CD14-positive monocyte (primary cell): Measurements from ENCODE around the gene TRAF1. TPM values are rescaled to one million over a fixed set of nuclear protein-coding genes. Genes with fewer than 3 reads are reported as not detected.

Experiments used
- DNase-seq, 3 donors: peaks; one replicate each; pipeline ENCODE4 v3.0.0-alpha.2; 2011 to 2022
- H2AFZ ChIP-seq: 2 replicates; pipeline ENCODE4 v1.6.0; 2012; ENCODE audit warnings: mild to moderate bottlenecking, low read depth, low read length, inconsistent platforms; ENCODE audit not compliant: insufficient read depth, poor library complexity, severe bottlenecking
- H3K27ac ChIP-seq, 2 donors: 1 replicate in 1 of 2; 2 replicates in 1 of 2; pipeline ENCODE4 v1.5.1; 2012 to 2013; ENCODE audit warnings: low read length in 2 of 2, control low read depth in 1 of 2, inconsistent platforms in 1 of 2, low read depth in 1 of 2, mild to moderate bottlenecking in 1 of 2
- H3K27me3 ChIP-seq, 2 donors: one replicate each; pipeline versions ENCODE4 v1.6.0 to v1.6.1; 2011 to 2013; ENCODE audit warnings: low read length in 2 of 2; ENCODE audit not compliant: control insufficient read depth in 2 of 2, insufficient read depth in 2 of 2
- H3K36me3 ChIP-seq, 2 donors: replicated peaks in 1 of 2; 1 replicate in 1 of 2; 2 replicates in 1 of 2; pipeline versions ENCODE4 v1.5.1 to v1.6.1; 2012 to 2013; ENCODE audit warnings: low read length in 2 of 2, control low read depth in 1 of 2, inconsistent platforms in 1 of 2, mild to moderate bottlenecking in 1 of 2; ENCODE audit not compliant: insufficient read depth in 2 of 2, control insufficient read depth in 1 of 2
- H3K4me1 ChIP-seq, 2 donors: 1 replicate in 1 of 2; 2 replicates in 1 of 2; pipeline versions ENCODE4 v1.5.1 to v1.6.1; 2012 to 2013; ENCODE audit warnings: low read length in 2 of 2, control low read depth in 1 of 2, inconsistent platforms in 1 of 2, mild to moderate bottlenecking in 1 of 2, moderate library complexity in 1 of 2; ENCODE audit not compliant: insufficient read depth in 2 of 2, control insufficient read depth in 1 of 2
- H3K4me2 ChIP-seq: replicated peaks from 2 replicates; pipeline ENCODE3; 2012; ENCODE audit warnings: low read length, moderate library complexity, mild to moderate bottlenecking; ENCODE audit not compliant: poor library complexity, severe bottlenecking; ENCODE audit errors: extremely low read depth
- H3K4me3 ChIP-seq, 3 experiments: fragments of 200-600 bp in 1 of 3; sonication (generic) in 1 of 3; replicated peaks in 1 of 3; 1 replicate in 2 of 3; 2 replicates in 1 of 3; pipeline ENCODE4 v1.5.1; 2011 to 2013; ENCODE audit warnings: low read length in 3 of 3, mild to moderate bottlenecking in 3 of 3, control low read depth in 2 of 3, low read depth in 2 of 3, inconsistent platforms in 1 of 3, moderate library complexity in 1 of 3
- H3K79me2 ChIP-seq: 2 replicates; pipeline ENCODE4 v1.6.0; 2012; ENCODE audit warnings: mild to moderate bottlenecking, control low read depth, inconsistent platforms, low read length, moderate library complexity; ENCODE audit not compliant: insufficient read depth
- H3K9ac ChIP-seq: 2 replicates; pipeline ENCODE4 v1.6.0; 2017; ENCODE audit warnings: low read length, mild to moderate bottlenecking; ENCODE audit not compliant: insufficient read depth, poor library complexity, severe bottlenecking
- H3K9me3 ChIP-seq, 2 donors: replicated peaks in 1 of 2; 1 replicate in 1 of 2; 2 replicates in 1 of 2; pipeline versions ENCODE4 v1.5.1 to v1.6.1; 2012 to 2013; ENCODE audit warnings: low read length in 2 of 2, control low read depth in 1 of 2; ENCODE audit not compliant: control insufficient read depth in 1 of 2, insufficient read depth in 1 of 2
- H4K20me1 ChIP-seq: 2 replicates; pipeline ENCODE4 v1.6.0; 2012; ENCODE audit warnings: mild to moderate bottlenecking, low read length, control low read depth, moderate library complexity; ENCODE audit not compliant: insufficient read depth
- H3K27ac Mint-ChIP-seq, 7 donors: one replicate each; pipeline ENCODE4 v1.8.0; 2020; ENCODE audit warnings: mild to moderate bottlenecking in 7 of 7, mixed read lengths in 7 of 7, moderate library complexity in 6 of 7, inconsistent platforms in 2 of 7
- H3K27me3 Mint-ChIP-seq, 3 donors: one replicate each; pipeline ENCODE4 v1.8.0; 2021 to 2022; ENCODE audit warnings: low read depth in 3 of 3, mild to moderate bottlenecking in 3 of 3, mixed read lengths in 3 of 3, moderate library complexity in 3 of 3, inconsistent platforms in 1 of 3
- H3K36me3 Mint-ChIP-seq, 2 donors: one replicate each; pipeline ENCODE4 v1.8.0; 2020; ENCODE audit warnings: mixed read lengths in 2 of 2, inconsistent platforms in 1 of 2, mild to moderate bottlenecking in 1 of 2
- H3K4me1 Mint-ChIP-seq: one replicate; pipeline ENCODE4 v1.8.0; 2020; ENCODE audit warnings: mild to moderate bottlenecking, mixed read lengths
- H3K4me3 Mint-ChIP-seq, 2 donors: one replicate each; pipeline ENCODE4 v1.8.0; 2020; ENCODE audit warnings: mild to moderate bottlenecking in 2 of 2, mixed read lengths in 2 of 2, moderate library complexity in 1 of 2
- H3K9me3 Mint-ChIP-seq, 7 donors: one replicate each; pipeline ENCODE4 v1.8.0; 2020 to 2022; ENCODE audit warnings: mixed read lengths in 7 of 7, mild to moderate bottlenecking in 6 of 7, moderate library complexity in 6 of 7, inconsistent platforms in 2 of 7
- WGBS: methylation state at CpG from one replicate; pipeline ENCODE4 v1.1.5; 2013; ENCODE audit warnings: missing lambda C conversion rate; ENCODE audit not compliant: insufficient coverage; 5-methylcytosine and 5-hydroxymethylcytosine counted together
- intact Hi-C, 2 donors: fragments of 100-400 bp; cut with micrococcal nuclease; formaldehyde crosslinking; loops; one replicate each; pipeline versions ENCODE4 v1.15.0 to v1.15.1; 2023
- polyA plus RNA-seq, 3 donors: library from polyadenylated mRNA; depleted of rRNA in 1 of 3; unstranded in 2 of 3; stranded (reverse) in 1 of 3; fragments of 300-500 nt in 2 of 3; fragments of >200 nt in 1 of 3; fragmentation: Illumina TruSeq in 2 of 3; gene quantifications; 1 replicate in 2 of 3; 2 replicates in 1 of 3; pipeline ENCODE4 v1.2.3, GENCODE V29; 2012 to 2021
- TF ChIP-seq, protein P1 (sequence below): fragments of 200-600 bp; IDR thresholded peaks from one replicate; pipeline ENCODE4 v1.8.0; 2022; ENCODE audit warnings: antibody characterized with exemption, mild to moderate bottlenecking

The TRAF1 gene
- polyA plus RNA-seq, 3 donors = 0.15 to 22.8 (median 0.74) TPM

DNA sequence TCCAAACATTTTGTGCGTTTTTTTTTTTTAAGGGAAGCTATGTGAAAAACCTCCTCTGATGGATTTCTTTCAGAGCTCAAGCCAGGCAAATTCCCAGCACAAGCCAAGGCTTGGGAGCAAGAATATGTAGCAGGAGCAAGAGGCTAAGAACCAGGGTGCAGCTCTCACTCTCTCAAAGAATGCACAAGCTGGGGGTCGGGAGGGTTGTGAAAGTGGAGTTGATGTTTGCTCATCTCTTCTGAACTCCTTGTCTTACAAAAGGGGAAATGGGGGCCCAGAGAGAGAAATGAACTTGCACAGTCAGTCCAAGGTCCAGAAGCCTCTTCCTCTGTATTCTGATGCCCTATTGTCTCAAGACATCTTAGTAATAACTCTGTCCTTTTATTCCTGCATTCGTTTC lies 7.7 kb upstream of the TRAF1 start:
- H3K9ac ChIP-seq = peak overlapping the region; percentile 50
- H3K4me2 ChIP-seq = peak overlapping the region; percentile 57
- H2AFZ ChIP-seq = no peak overlapping the region
- H3K4me1 ChIP-seq = peaks cover 67 to 75% of the 10 kb centered on the region in 2 donors
- 0% methylated on average over 2 of the region's 3 CpGs for WGBS
- peak overlapping the region; percentile 78 to 90 for H3K27ac ChIP-seq
- H3K27me3 Mint-ChIP-seq = peaks cover 0 to 3% (median 0%) of the 10 kb centered on the region in 3 donors
- no peaks in the 10 kb centered on the region for H4K20me1 ChIP-seq
- H3K9me3 ChIP-seq = no peaks in the 10 kb centered on the region
- peak; percentile 73 to 89 (median 81) for DNase-seq
- peak overlapping the region in 1 of 3 experiments; percentile 44 for H3K4me3 ChIP-seq
- H3K36me3 ChIP-seq = no peaks in the 10 kb centered on the region
- H3K4me3 Mint-ChIP-seq = peak overlapping the region; percentile 31 to 75
- no peaks in the 10 kb centered on the region for H3K27me3 ChIP-seq
- intact Hi-C loops = loop anchor here in 1 of 2 donors (2.0 kb wide), 1 partner anchor 57 kb away; the partner anchor contains the start of gene PHF19
- H3K27ac Mint-ChIP-seq = peak overlapping the region; percentile 88 to 97 (median 94)
- no peaks in the 10 kb centered on the region for H3K9me3 Mint-ChIP-seq
- TF ChIP-seq, protein P1, sequence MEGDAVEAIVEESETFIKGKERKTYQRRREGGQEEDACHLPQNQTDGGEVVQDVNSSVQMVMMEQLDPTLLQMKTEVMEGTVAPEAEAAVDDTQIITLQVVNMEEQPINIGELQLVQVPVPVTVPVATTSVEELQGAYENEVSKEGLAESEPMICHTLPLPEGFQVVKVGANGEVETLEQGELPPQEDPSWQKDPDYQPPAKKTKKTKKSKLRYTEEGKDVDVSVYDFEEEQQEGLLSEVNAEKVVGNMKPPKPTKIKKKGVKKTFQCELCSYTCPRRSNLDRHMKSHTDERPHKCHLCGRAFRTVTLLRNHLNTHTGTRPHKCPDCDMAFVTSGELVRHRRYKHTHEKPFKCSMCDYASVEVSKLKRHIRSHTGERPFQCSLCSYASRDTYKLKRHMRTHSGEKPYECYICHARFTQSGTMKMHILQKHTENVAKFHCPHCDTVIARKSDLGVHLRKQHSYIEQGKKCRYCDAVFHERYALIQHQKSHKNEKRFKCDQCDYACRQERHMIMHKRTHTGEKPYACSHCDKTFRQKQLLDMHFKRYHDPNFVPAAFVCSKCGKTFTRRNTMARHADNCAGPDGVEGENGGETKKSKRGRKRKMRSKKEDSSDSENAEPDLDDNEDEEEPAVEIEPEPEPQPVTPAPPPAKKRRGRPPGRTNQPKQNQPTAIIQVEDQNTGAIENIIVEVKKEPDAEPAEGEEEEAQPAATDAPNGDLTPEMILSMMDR = no peak
- H3K79me2 ChIP-seq = no peaks in the 10 kb centered on the region
- peaks cover 67% of the 10 kb centered on the region for H3K4me1 Mint-ChIP-seq
- peaks cover 0 to 1% of the 10 kb centered on the region in 2 donors for H3K36me3 Mint-ChIP-seq

DNA sequence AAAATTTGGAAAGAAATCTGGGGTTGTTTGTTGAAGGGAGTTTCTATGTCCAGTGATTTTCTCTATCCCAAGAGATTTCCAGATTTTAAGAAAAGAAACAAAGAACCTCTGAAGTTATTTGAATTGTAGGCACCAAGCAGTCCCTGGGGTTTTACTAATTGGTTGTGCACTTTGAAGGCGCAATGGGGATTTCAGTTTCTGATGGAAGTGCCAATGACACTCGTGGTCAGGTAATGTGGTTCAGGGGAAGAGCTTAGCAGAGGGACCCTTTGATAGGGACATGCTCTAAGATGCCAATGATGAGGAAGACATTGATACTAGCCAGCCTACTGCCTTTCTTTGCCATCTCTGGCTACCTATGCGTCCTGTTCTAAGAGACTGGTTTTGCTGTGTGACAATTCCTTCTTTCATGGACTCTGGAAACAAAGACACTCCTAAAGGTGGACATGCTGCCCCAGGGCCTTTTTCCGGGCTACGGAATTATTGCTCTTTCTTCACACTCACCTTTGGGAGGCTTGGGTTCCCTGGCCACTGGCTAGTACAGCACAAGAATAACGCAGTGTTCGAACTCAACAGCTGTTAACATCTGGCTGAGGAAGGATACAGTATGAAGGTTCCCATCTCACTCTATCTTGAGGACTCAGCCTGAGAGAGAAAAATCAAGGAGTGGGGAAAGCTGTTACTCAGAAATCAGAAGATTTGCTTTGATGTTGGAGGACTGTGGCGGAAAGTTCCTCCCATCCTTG lies 6.9 kb upstream of the TRAF1 start:
- 73% methylated on average over 3 of the region's 8 CpGs for WGBS
- H2AFZ ChIP-seq = no peak overlapping the region
- no peak for DNase-seq

More for the DNA sequence above, 6.9 kb upstream of the TRAF1 start:
- Histone ChIP-seq H3K79me2 (peaks cover 2% of the 10 kb centered on the region), H4K20me1 (no peaks in the 10 kb centered on the region), H3K4me2 (peak overlapping the region; percentile 57), H3K9me3 (no peaks in the 10 kb centered on the region), H3K4me3 (peak overlapping the region in 1 of 3 experiments; percentile 44), H3K9ac (peak overlapping the region; percentile 23), H3K27me3 (no peaks in the 10 kb centered on the region), H3K27ac (peak overlapping the region; percentile 78 to 90), H3K36me3 (no peaks in the 10 kb centered on the region), H3K4me1 (peaks cover 71 to 83% of the 10 kb centered on the region in 2 donors)
- Mint-ChIP-seq H3K36me3 (peaks cover 0 to 1% of the 10 kb centered on the region in 2 donors), H3K27ac (peak overlapping the region; percentile 88 to 97 (median 94)), H3K4me1 (peaks cover 69% of the 10 kb centered on the region), H3K9me3 (no peaks in the 10 kb centered on the region), H3K27me3 (peaks cover 0 to 2% (median 0%) of the 10 kb centered on the region in 3 donors), H3K4me3 (no peak overlapping the region)
- TF ChIP-seq, protein P1 = no peak
- intact Hi-C loops = loop anchor here in 1 of 2 donors (2.0 kb wide), 1 partner anchor 57 kb away; the partner anchor contains the start of gene PHF19
